ENCODE measurements around the gene UBE2N. TPM values are rescaled to one million over a fixed set of nuclear protein-coding genes. Genes with fewer than 3 reads are reported as not detected.

Gene UBE2N
- total and polyA plus RNA-seq, 2 of the 8 experiments (the other 6 are each of a cell fraction or from before 2014, with no cell fraction given) = 108 to 225 TPM

DNA sequence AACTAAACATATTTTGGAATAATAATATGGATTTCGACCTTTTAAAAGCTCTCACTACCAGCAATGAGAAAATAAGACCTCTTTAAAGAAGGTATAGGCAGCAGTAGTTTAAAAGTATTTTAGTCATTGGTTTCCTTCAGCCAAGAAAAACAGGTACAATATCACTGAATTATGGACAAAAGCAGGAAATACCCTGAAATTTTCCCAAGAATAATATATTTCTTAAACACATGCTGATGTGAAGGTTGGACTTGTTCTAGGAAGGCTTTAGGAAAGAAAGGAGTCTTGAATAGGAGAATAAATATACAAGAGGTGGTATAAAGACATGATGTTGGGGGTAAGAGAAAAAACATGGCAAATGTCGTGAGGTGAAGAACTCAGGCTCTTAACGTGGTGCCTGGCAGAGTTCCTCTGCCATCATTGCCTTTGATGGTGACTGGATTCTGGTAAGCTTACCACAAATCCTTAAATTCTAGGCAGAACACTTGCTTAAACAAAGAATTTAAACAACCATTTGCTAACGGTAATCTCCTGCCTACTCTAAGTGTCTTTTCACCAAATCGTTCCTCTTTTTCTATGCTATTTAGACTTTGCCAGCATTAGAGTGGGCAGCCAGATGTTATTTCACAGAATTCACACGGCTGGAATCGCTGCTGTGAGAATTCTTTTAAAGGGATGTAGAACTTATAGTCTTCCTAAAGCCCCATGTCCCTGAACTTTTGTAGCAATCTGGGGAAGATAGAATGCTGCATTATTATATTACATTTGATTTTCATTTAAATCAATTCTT lies 75.9 kb downstream of the UBE2N start:
- Histone ChIP-seq H2AK5ac (ENCODE audit: low read depth, low read length) (no peak overlapping the region), H4K20me1 (replicated peaks in 1 of 2; ENCODE audit: control insufficient read depth in 1 of 2, insufficient read depth in 2 of 2, low read length in 2 of 2) (no peaks in the 10 kb centered on the region), H2BK15ac (ENCODE audit: low read length) (no peak overlapping the region), H4K8ac (ENCODE audit: extremely low read depth, insufficient read depth, low read length) (no peak overlapping the region), H3K4me3 (ENCODE audit: extremely low read depth in 1 of 4, insufficient read depth in 2 of 4, low read depth in 3 of 4, low read length in 4 of 4) (no peak overlapping the region), H2BK120ac (replicated peaks; ENCODE audit: low read depth, low read length) (no peak overlapping the region), H2BK5ac (ENCODE audit: low read depth, low read length) (no peak overlapping the region), H3K14ac (ENCODE audit: insufficient read length) (no peak overlapping the region), H3K36me3 (ENCODE audit: control insufficient read depth in 2 of 4, insufficient read depth in 4 of 4, low read length in 3 of 4) (no peaks in the 10 kb centered on the region), H2BK20ac (ENCODE audit: low read length) (no peak overlapping the region), H3K79me2 (ENCODE audit: control insufficient read depth in 1 of 2, insufficient read depth in 2 of 2, low read length in 2 of 2) (no peaks in the 10 kb centered on the region), H3K9me3 (ENCODE audit: insufficient read depth in 2 of 2, low read depth in 1 of 2, low read length in 1 of 2) (no peaks in the 10 kb centered on the region), H4K91ac (replicated peaks; ENCODE audit: insufficient read length, low read length) (no peak overlapping the region), H3K27ac (ENCODE audit: low read depth, low read length) (no peak overlapping the region), H3K79me1 (ENCODE audit: low read depth, low read length) (no peaks in the 10 kb centered on the region), H3K4me2 (ENCODE audit: insufficient read depth in 1 of 2, low read depth in 2 of 2, low read length in 2 of 2) (no peak overlapping the region), H3K9ac (replicated peaks in 1 of 4; ENCODE audit: extremely low read depth in 1 of 4, low read depth in 3 of 4, low read length in 3 of 4) (no peak overlapping the region), H3K4ac (replicated peaks; ENCODE audit: insufficient read length, low read depth, low read length) (no peak overlapping the region), H2BK12ac (ENCODE audit: low read depth, low read length) (no peak overlapping the region), H2AFZ (ENCODE audit: low read length) (no peak overlapping the region), H3K27me3 (replicated peaks in 1 of 4; ENCODE audit: control insufficient read depth in 3 of 4, extremely low read depth in 1 of 4, insufficient read depth in 3 of 4, low read length in 3 of 4) (no peaks in the 10 kb centered on the region), H3K23me2 (ENCODE audit: low read depth, low read length) (peaks cover 3% of the 10 kb centered on the region; the same call in 1 of the 2 replicates), H3K4me1 (replicated peaks in 1 of 4; ENCODE audit: control insufficient read depth in 3 of 4, insufficient read depth in 4 of 4, low read length in 3 of 4) (no peaks in the 10 kb centered on the region; a peak in 1 of 7 replicates), H3K56ac (replicated peaks; ENCODE audit: insufficient read length, low read depth, low read length) (no peak overlapping the region), H4K5ac (ENCODE audit: insufficient read length, low read depth, low read length) (no peak overlapping the region), H3K23ac (ENCODE audit: insufficient read length) (no peak overlapping the region), H3K18ac (ENCODE audit: extremely low read depth, low read length) (no peak overlapping the region)
- DNase-seq (ENCODE audit: low read depth in 1 of 2, low spot score in 2 of 2) (no peak), FAIRE-seq (no peak)
- 95% methylated on average over 7 of the region's 7 CpGs; no CpG with 5 or more reads in 1 of the 2 experiments for WGBS, 2 experiments (ENCODE audit: extremely low coverage in 1 of 2, insufficient coverage in 1 of 2, insufficient read length in 1 of 2, insufficient replicate concordance in 2 of 2, low coverage in 1 of 2, low lambda C conversion rate in 2 of 2, missing lambda C conversion rate in 1 of 2)
- ChIA-PET POLR2A (ENCODE audit: partially characterized antibody) (no interaction called here), CTCF (ENCODE audit: partially characterized antibody) (interaction anchor here (0.6 kb wide), 1 partner anchor 369 kb away, joined by 3 read pairs; no protein-coding TSS in a partner anchor)
- TF ChIP-seq RFX5 (IDR thresholded peaks at IDR 0.05; ENCODE audit: borderline replicate concordance, low read depth, low read length) = no peak
- no peak for TF ChIP-seq CBX8 (IDR thresholded peaks at IDR 0.05; ENCODE audit: borderline replicate concordance, low read depth, low read length)
- TF ChIP-seq PHF8 (conservative IDR thresholded peaks at IDR 0.05; ENCODE audit: low read depth, low read length) = no peak
- no peak for TF ChIP-seq POLR2AphosphoS5 (IDR thresholded peaks at IDR 0.05; ENCODE audit: low read depth, low read length)
- TF ChIP-seq EZH2 (IDR thresholded peaks at IDR 0.05; ENCODE audit: low read depth, low read length, severe bottlenecking) = no peak
- TF ChIP-seq TEAD4 (IDR thresholded peaks at IDR 0.05; ENCODE audit: low read depth, low read length) = no peak
- TF ChIP-seq SP1 (IDR thresholded peaks at IDR 0.05; ENCODE audit: low read depth, low read length) = no peak
